H9 (cell line): Measurements from ENCODE around the gene TMEM150B. TPM values are rescaled to one million over a fixed set of nuclear protein-coding genes. Genes with fewer than 3 reads are reported as not detected.

Experiments used
- DNase-seq: peaks from one replicate; pipeline ENCODE4 v3.0.0-alpha.2; 2017
- H2AFZ ChIP-seq: one replicate; pipeline ENCODE4 v1.6.1; 2013; ENCODE audit warnings: mild to moderate bottlenecking, low read length, control low read depth, moderate library complexity
- H2AK5ac ChIP-seq: 2 replicates; pipeline ENCODE4 v1.6.1; 2013; ENCODE audit warnings: low read length, control low read depth, mixed read lengths; ENCODE audit not compliant: insufficient read length
- H2BK120ac ChIP-seq: one replicate; pipeline ENCODE4 v1.6.1; 2013; ENCODE audit warnings: low read depth, mild to moderate bottlenecking, low read length, control low read depth, inconsistent platforms; ENCODE audit not compliant: poor library complexity, severe bottlenecking
- H2BK12ac ChIP-seq: 2 replicates; pipeline ENCODE4 v1.6.1; 2013; ENCODE audit warnings: low read length, control low read depth, mixed read lengths, low read depth; ENCODE audit not compliant: insufficient read length
- H2BK15ac ChIP-seq: 2 replicates; pipeline ENCODE4 v1.6.1; 2013; ENCODE audit warnings: low read depth, low read length, control low read depth
- H2BK20ac ChIP-seq: one replicate; pipeline ENCODE4 v1.6.1; 2013; ENCODE audit warnings: low read depth, mild to moderate bottlenecking, low read length, control low read depth, inconsistent platforms; ENCODE audit not compliant: poor library complexity, severe bottlenecking
- H2BK5ac ChIP-seq: 2 replicates; pipeline ENCODE4 v1.6.1; 2013; ENCODE audit warnings: low read length, control low read depth, mixed read lengths; ENCODE audit not compliant: insufficient read length
- H3K14ac ChIP-seq: 2 replicates; pipeline ENCODE4 v1.6.1; 2013; ENCODE audit warnings: low read length, control low read depth; ENCODE audit not compliant: insufficient read depth
- H3K18ac ChIP-seq: 2 replicates; pipeline ENCODE4 v1.6.1; 2013; ENCODE audit warnings: low read depth, mild to moderate bottlenecking, mixed read lengths, low read length, control low read depth; ENCODE audit not compliant: insufficient read length
- H3K23ac ChIP-seq: 2 replicates; pipeline ENCODE4 v1.6.1; 2013; ENCODE audit warnings: low read length, control low read depth, mixed read lengths, low read depth; ENCODE audit not compliant: insufficient read length
- H3K23me2 ChIP-seq: 2 replicates; pipeline ENCODE4 v1.6.1; 2013; ENCODE audit warnings: low read depth, mild to moderate bottlenecking, mixed read lengths, low read length, control low read depth; ENCODE audit not compliant: insufficient read length, poor library complexity, severe bottlenecking
- H3K27ac ChIP-seq: 2 replicates; pipeline ENCODE4 v1.5.1; 2013; ENCODE audit warnings: low read length, control low read depth, mixed read lengths, low read depth; ENCODE audit not compliant: insufficient read length
- H3K27me3 ChIP-seq: 2 replicates; pipeline ENCODE4 v1.6.1; 2013; ENCODE audit warnings: low read length, control low read depth, inconsistent platforms; ENCODE audit not compliant: insufficient read depth
- H3K4ac ChIP-seq: 2 replicates; pipeline ENCODE4 v1.6.1; 2013; ENCODE audit warnings: low read depth, mild to moderate bottlenecking, control low read depth, inconsistent platforms, low read length, moderate library complexity
- H3K4me1 ChIP-seq: 2 replicates; pipeline ENCODE4 v1.6.1; 2013; ENCODE audit warnings: low read length, control low read depth, inconsistent platforms; ENCODE audit not compliant: insufficient read depth
- H3K4me2 ChIP-seq: 2 replicates; pipeline ENCODE4 v1.6.1; 2013; ENCODE audit warnings: low read length, control low read depth, mixed read lengths; ENCODE audit not compliant: insufficient read length, insufficient read depth
- H3K56ac ChIP-seq: 2 replicates; pipeline ENCODE4 v1.6.1; 2013; ENCODE audit warnings: low read depth, mild to moderate bottlenecking, mixed read lengths, low read length, control low read depth; ENCODE audit not compliant: insufficient read length
- H3K79me1 ChIP-seq: 2 replicates; pipeline ENCODE4 v1.6.1; 2013; ENCODE audit warnings: low read depth, mild to moderate bottlenecking, moderate library complexity, low read length, control low read depth, inconsistent platforms; ENCODE audit not compliant: insufficient read depth, poor library complexity, severe bottlenecking
- H3K79me2 ChIP-seq: 2 replicates; pipeline ENCODE4 v1.6.1; 2013; ENCODE audit warnings: low read length, control low read depth, inconsistent platforms; ENCODE audit not compliant: insufficient read depth
- H3K9ac ChIP-seq: 2 replicates; pipeline ENCODE4 v1.6.1; 2013; ENCODE audit warnings: low read length, control low read depth, mixed read lengths; ENCODE audit not compliant: insufficient read length; ENCODE audit errors: extremely low read depth
- H3K9me3 ChIP-seq: one replicate; pipeline ENCODE4 v1.6.1; 2013; ENCODE audit warnings: low read depth, low read length, inconsistent platforms; ENCODE audit not compliant: control insufficient read depth
- H3T11ph ChIP-seq: one replicate; pipeline ENCODE4 v1.6.1; 2013; ENCODE audit warnings: mild to moderate bottlenecking, low read length, control low read depth, inconsistent platforms
- H4K20me1 ChIP-seq: one replicate; pipeline ENCODE4 v1.6.1; 2013; ENCODE audit not compliant: control insufficient read depth, insufficient read length, insufficient read depth
- H4K5ac ChIP-seq: 2 replicates; pipeline ENCODE4 v1.6.1; 2013; ENCODE audit warnings: low read depth, mild to moderate bottlenecking, mixed read lengths, low read length, control low read depth; ENCODE audit not compliant: insufficient read length
- H4K8ac ChIP-seq: replicated peaks from 2 replicates; pipeline ENCODE4 v1.6.1; 2013; ENCODE audit warnings: low read length, control low read depth, mixed read lengths, low read depth; ENCODE audit not compliant: insufficient read length
- H4K91ac ChIP-seq: 2 replicates; pipeline ENCODE4 v1.6.1; 2013; ENCODE audit warnings: low read depth, mild to moderate bottlenecking, moderate library complexity, mixed read lengths, low read length, control low read depth; ENCODE audit not compliant: insufficient read length
- H3K27ac Mint-ChIP-seq, 3 experiments: 2 replicates in 2 of 3; 3 replicates in 1 of 3; pipeline ENCODE4 v1.8.0; 2020 to 2021; ENCODE audit warnings: mixed read lengths in 3 of 3, mild to moderate bottlenecking in 1 of 3, moderate library complexity in 1 of 3
- H3K27me3 Mint-ChIP-seq: 2 replicates; pipeline ENCODE4 v1.8.0; 2021; ENCODE audit warnings: low read depth, mild to moderate bottlenecking, moderate library complexity, mixed read lengths
- H3K36me3 Mint-ChIP-seq, 3 experiments: 2 replicates in 2 of 3; 3 replicates in 1 of 3; pipeline ENCODE4 v1.8.0; 2020 to 2021; ENCODE audit warnings: low read depth in 3 of 3, mixed read lengths in 3 of 3; ENCODE audit not compliant: insufficient read depth in 1 of 3
- H3K4me1 Mint-ChIP-seq, 2 experiments: 2 replicates each; pipeline ENCODE4 v1.8.0; 2020; ENCODE audit warnings: mixed read lengths in 2 of 2
- H3K4me3 Mint-ChIP-seq, 2 experiments: 2 replicates in 1 of 2; 3 replicates in 1 of 2; pipeline ENCODE4 v1.8.0; 2020 to 2021; ENCODE audit warnings: mild to moderate bottlenecking in 2 of 2, mixed read lengths in 2 of 2, moderate library complexity in 1 of 2
- H3K9me3 Mint-ChIP-seq, 2 experiments: 2 replicates in 1 of 2; 3 replicates in 1 of 2; pipeline ENCODE4 v1.8.0; 2020; ENCODE audit warnings: mild to moderate bottlenecking in 2 of 2, mixed read lengths in 2 of 2, moderate library complexity in 1 of 2
- WGBS: extraction: QIAGEN DNeasy Blood & Tissue Kit; methylation state at CpG from one replicate; pipeline ENCODE4 v1.1.7; 2013; ENCODE audit warnings: missing lambda C conversion rate, low lambda C conversion rate, mixed read lengths; ENCODE audit not compliant: insufficient read length; ENCODE audit errors: extremely low coverage; 5-methylcytosine and 5-hydroxymethylcytosine counted together
- total RNA-seq: library from RNA; stranded (reverse); gene quantifications from 2 replicates; pipeline ENCODE4 v1.2.1, GENCODE V29; 2021
- TF ChIP-seq, protein P1 (sequence below): fragments of 200-600 bp; sonication (generic); conservative IDR thresholded peaks from 3 replicates; pipeline ENCODE4 v1.8.0; 2021; ENCODE audit warnings: antibody characterized with exemption, mild to moderate bottlenecking

The TMEM150B gene
- total RNA-seq, 1 experiment from 2014 or later: 0.63 TPM

DNA sequence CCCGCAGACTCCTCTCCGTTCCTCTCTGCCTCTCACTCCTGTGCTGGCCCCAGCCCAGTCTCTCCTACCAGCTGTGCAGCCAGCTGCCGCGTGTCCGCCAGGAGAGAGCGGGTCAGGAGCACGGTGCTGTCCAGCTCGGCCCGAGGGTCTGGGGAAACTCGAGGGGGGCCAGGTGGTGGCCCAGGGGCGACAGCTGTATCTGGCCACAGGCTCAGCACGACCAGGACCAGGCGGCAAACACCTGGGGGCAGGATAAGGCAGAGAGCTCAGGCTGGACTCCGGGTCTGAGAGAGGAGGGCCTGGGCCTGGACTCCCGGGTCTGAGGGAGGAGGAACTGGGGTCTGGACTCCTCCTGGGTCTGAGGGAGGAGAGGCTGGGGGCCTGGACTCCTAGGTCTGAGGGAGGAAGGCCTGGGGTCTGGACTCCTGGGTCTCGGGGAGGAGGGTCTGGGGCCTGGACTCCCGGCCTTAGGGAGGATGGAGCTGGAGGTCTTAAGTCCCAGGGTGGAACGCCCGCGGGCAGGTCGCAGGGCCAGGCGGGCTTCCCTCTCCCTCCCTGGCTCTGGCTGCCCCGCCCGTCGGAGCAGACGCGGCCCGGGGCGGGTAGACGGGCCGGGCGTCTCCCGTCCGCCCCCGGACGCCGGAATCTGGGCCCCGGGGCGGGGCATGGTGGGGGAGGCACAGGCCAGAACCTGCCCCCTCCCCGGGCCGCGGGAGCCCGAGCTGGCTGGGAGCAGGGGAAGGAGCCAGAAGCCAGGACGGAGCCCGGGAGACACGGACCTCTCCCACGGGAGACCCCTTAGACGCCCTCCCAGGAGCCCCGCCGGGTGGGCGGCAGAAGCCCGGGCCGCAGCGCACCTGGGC lies 43.8 kb upstream of the TMEM150B start:
- WGBS: no CpG with 5 or more reads among the region's 54 CpGs
- H4K5ac ChIP-seq: no peak overlapping the region
- no peaks in the 10 kb centered on the region for H3K79me2 ChIP-seq
- no peak overlapping the region for H2BK120ac ChIP-seq
- DNase-seq: peak; percentile 53
- H2AK5ac ChIP-seq: no peak overlapping the region
- H4K91ac ChIP-seq: no peak overlapping the region
- Mint-ChIP-seq H3K4me1 (peaks cover 27 to 38% of the 10 kb centered on the region in 2 experiments), H3K27ac (no peak overlapping the region), H3K9me3 (peaks cover 0 to 5% of the 10 kb centered on the region in 2 experiments; a peak in 2 of 5 replicates), H3K36me3 (peaks cover 0 to 6% (median 0%) of the 10 kb centered on the region in 3 experiments; a peak in 1 of 7 replicates), H3K4me3 (peak overlapping the region; percentile 46 to 70; a peak in 4 of 5 replicates), H3K27me3 (peaks cover 78% of the 10 kb centered on the region)
- no peak overlapping the region for H2BK15ac ChIP-seq
- peaks cover 10% of the 10 kb centered on the region for H3K23me2 ChIP-seq
- no peak overlapping the region for H2BK20ac ChIP-seq
- no peaks in the 10 kb centered on the region for H4K20me1 ChIP-seq
- no peak overlapping the region for H2AFZ ChIP-seq
- H3K18ac ChIP-seq: peak overlapping the region; percentile 41
- peaks cover 5% of the 10 kb centered on the region for H3K27me3 ChIP-seq
- no peak overlapping the region for H3K56ac ChIP-seq
- no peak overlapping the region for H4K8ac ChIP-seq
- H3K14ac ChIP-seq: no peak overlapping the region; the same call in 1 of the 2 replicates
- no peaks in the 10 kb centered on the region for H3K9me3 ChIP-seq
- H3K4ac ChIP-seq: no peak overlapping the region
- no peak overlapping the region for H3K9ac ChIP-seq
- no peaks in the 10 kb centered on the region for H3K79me1 ChIP-seq
- TF ChIP-seq, protein P1, sequence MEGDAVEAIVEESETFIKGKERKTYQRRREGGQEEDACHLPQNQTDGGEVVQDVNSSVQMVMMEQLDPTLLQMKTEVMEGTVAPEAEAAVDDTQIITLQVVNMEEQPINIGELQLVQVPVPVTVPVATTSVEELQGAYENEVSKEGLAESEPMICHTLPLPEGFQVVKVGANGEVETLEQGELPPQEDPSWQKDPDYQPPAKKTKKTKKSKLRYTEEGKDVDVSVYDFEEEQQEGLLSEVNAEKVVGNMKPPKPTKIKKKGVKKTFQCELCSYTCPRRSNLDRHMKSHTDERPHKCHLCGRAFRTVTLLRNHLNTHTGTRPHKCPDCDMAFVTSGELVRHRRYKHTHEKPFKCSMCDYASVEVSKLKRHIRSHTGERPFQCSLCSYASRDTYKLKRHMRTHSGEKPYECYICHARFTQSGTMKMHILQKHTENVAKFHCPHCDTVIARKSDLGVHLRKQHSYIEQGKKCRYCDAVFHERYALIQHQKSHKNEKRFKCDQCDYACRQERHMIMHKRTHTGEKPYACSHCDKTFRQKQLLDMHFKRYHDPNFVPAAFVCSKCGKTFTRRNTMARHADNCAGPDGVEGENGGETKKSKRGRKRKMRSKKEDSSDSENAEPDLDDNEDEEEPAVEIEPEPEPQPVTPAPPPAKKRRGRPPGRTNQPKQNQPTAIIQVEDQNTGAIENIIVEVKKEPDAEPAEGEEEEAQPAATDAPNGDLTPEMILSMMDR: no peak
- no peaks in the 10 kb centered on the region for H3K4me1 ChIP-seq
- no peak overlapping the region for H3K23ac ChIP-seq
- H3K27ac ChIP-seq: no peak overlapping the region
- no peak overlapping the region for H2BK12ac ChIP-seq
- H3T11ph ChIP-seq: no peak overlapping the region
- peak overlapping the region; percentile 16 for H3K4me2 ChIP-seq
- no peak overlapping the region for H2BK5ac ChIP-seq
